Measurements from ENCODE around the gene CILP2.

The CILP2 gene

DNA sequence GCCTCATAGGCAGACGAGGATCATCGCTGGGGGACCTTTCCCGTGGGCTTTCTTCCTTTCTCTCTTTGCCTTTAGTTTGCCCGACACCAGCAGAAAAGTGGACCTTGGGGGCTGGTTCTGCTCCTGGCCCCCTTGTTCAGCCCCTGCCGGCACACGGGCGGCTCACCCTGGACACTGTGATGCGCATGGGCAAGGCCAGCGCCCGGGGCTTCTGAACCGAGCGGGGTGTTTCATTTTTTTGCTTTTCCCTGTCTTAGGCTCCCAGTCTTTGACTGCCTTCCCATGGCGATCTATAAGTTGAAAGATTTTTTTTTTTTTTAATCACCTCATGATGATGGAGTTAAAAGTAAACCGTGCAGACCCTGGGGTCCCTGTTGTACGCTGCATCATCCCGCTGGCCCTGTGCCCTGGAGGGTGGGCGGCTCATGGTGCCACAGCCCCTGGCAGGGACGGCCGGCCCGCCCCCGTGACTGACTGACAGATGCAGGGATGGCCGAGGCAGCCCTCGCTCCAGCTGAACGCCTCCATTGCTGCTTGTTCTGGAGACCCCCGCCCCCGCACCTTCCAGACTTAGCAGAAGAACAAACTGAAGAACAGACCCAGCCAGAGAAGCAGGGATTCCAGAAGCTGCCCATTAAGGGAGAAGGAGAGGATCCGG, 32.3 kb upstream of the CILP2 start:
- no peak for DNase-seq

DNA sequence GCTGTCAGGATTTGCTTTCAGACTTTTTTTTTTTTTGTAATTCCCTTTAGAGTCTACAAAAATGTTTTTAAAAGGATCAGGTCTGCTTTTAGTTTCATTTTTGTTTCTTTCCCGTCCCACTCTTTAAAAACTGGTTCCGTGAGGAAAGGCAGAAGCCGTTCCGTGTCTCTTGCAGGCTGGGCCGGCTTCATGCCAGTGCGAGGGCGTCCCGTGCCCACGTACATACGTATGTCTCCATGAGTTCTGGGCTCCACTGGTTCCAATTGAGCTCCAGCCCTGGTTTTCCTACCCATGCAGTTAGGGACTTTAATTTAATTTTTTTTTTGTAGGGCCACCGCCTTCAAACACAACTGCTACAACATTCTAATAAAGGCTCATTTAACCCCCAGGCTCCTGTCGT, 31.5 kb upstream of the CILP2 start:
- DNase-seq = no peak

- DNase-seq = no peak
Measured at GRCh38 chr19:19507354-19507753, 30.7 kb upstream of the CILP2 start.

DNA sequence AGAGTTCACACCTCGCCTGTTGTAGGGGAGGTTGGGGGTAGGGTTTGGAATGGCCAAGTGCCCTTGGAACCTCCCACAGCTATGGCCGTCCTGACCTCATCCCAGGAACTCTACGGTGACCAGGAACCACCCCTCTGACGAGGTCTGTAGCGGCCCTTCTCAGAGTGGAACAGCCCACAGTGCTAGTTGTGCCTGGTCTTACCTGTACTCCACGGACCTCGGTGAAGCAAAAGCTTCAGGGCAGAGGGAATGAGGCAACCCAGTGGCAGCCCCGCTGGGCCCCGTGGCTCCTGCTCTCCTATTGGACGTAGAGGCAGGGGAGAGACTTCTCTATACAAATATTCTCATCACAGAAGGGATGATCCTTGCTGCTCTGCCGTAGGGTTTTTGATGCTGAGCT, 29.8 kb upstream of the CILP2 start:
- no peak for DNase-seq

DNA sequence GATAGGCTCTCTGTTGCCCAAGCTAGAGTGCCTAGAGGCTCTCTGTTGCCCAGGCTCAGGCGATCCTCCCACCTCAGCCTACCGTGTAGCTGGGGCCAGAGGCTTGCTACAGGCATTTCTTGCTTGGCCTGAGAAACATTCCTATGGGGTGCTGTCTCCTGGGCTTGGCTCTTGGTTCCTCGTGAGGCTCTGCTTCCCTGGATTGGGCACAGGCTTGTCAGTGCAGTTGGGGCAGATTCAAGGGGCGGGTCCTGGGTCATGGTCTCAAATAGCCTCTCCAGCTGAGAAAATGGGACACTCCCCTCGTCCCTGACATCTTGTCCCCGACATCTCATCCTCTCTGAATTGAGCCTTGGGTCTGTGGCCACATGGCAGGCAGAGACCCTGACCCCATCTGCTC, 27.6 kb upstream of the CILP2 start:
- no peak for DNase-seq

- DNase-seq = no peak
Measured at GRCh38 chr19:19513682-19514081, 24.4 kb upstream of the CILP2 start.

DNA sequence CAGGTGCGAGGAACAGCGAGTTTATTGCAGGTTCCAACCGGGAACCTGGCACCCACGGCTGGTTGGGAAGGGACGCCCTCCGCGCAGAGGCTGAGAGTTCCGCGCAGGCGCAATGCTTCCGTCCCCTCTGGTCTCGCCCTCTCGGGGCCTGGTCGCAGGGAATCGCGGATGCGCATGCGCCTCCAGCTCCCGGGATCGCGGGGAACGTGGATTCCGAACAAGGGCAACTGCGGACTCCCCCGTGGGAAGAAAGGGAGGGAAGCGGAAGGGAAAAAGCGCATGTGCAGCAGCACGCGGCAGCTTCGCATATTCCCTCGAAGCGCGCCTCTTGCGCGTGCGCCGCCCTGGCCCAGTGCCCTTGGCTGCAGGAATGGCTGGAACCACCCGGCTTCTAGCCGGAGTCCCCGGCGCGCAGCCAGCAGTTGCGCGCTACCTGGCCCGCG, 23.8 kb upstream of the CILP2 start:
- peak; percentile 16 to 65 (median 51) for DNase-seq

DNA sequence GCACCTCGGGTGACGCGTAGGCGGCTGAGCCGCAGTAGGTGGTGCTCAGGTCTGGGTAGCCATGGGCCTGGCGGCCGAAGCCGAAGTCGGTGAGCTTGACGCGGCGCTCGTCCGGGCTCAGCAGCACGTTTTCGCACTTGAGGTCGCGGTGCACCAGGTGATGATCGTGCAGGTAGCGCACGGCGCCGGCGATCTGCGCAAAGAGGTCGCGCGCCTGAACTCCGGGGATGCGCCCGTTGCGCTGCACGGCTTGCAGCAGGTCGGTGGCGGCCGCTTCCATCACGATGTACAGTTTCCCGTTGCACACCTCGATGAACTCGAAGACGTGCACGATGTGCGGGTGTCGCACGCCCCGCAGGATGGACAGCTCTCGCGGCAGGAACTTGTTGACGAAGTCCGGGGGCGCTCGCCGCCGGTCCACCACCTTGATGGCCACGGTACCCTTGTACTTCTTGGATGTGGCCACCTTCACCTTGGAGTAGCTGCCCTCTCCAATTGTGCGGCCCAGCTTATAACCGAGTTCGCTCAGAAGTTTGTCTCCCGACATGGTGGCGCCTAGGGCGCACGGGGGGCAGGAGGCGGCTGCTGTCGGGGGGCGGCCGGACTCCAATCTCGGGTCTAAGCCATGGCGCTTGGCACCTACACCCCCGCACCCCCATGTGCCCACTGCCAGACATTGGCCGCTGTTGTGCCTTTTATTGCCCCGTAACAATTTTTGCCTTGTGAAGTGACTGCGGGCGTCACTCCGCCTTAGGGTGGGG, 23.0 kb upstream of the CILP2 start, which contains the start of gene TSSK6:
Gene TSSK6, minus strand, starts transcription at position 668 of the 761 bp plus-strand sequence. Its CDS starts 121 bp downstream, at position 547.
- DNase-seq = no peak

- DNase-seq = peak; percentile 95 to 96 (median 96)
Measured at GRCh38 chr19:19515642-19516519, 22.2 kb upstream of the CILP2 start, which contains the start of gene NDUFA13. TSS of gene NDUFA13 (plus strand) at chr19:19516225. CDS start at chr19:19516239, 14 bp downstream.

- DNase-seq = no peak
Measured at GRCh38 chr19:19517235-19517619, 20.8 kb upstream of the CILP2 start.

DNA sequence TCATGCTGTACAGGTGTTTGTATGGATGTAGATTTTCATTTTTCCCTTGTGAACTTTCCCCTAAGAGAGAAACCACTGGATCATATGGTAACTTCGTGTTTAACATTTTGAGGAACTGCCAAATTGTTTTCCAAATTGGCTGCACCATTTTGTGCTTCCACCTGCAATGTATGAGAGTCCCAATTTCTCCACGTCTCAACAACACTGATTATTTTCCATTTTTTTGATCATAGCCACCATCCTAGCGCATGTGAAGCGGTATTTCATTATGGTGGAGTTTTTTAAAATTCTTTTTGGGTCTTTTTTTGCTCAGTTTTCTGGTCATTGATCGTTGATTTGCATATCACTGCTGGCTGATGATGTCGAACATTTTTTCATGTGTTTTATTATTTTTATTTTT, 17.1 kb upstream of the CILP2 start:
- no peak for DNase-seq

DNA sequence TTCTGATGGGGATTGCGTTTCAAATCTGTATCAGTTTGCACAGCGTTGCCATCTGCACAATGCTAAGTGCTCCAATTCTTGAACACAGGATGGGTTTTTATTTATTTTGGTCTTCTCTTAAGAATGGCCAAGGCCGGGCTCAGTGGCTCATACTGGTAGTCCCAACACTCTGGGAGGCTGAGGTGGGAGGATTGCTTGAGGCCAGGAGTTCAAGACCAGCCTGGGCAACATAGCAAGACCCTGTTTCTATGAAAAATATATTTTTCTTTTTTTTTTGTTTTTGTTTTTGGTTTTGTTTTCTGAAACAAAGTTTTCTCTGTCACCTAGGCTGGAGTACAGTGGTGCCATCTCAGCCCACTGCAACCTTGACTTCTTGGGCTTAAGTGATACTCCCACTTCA, 14.9 kb upstream of the CILP2 start:
- no peak for DNase-seq

DNA sequence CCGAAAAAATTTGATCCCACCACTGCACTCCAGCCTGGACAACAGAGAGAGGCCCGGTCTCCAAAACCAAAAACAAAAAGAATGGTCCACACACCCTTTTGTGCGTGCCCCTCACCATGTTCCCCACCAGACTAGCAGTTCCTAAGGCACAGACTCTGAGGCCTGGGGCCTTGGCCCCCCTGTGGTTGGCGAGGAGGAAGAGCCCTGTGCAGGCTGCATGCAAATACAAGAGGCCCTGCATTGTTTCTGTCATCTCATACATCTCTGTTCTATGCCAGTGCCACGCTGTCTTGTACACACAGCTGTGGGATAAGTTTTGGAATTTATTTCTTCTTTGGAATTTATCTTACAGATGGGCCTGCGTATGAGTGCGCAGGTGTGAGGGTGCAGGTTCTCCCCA, 14.0 kb upstream of the CILP2 start:
- no peak for DNase-seq

- no peak for DNase-seq
Measured at GRCh38 chr19:19525611-19526380, 12.3 kb upstream of the CILP2 start.

GRCh38 chr19:19526581-19527370, 11.3 kb upstream of the CILP2 start:
- no peak for DNase-seq

GRCh38 chr19:19527371-19527656, 10.8 kb upstream of the CILP2 start:
- DNase-seq = no peak

DNA sequence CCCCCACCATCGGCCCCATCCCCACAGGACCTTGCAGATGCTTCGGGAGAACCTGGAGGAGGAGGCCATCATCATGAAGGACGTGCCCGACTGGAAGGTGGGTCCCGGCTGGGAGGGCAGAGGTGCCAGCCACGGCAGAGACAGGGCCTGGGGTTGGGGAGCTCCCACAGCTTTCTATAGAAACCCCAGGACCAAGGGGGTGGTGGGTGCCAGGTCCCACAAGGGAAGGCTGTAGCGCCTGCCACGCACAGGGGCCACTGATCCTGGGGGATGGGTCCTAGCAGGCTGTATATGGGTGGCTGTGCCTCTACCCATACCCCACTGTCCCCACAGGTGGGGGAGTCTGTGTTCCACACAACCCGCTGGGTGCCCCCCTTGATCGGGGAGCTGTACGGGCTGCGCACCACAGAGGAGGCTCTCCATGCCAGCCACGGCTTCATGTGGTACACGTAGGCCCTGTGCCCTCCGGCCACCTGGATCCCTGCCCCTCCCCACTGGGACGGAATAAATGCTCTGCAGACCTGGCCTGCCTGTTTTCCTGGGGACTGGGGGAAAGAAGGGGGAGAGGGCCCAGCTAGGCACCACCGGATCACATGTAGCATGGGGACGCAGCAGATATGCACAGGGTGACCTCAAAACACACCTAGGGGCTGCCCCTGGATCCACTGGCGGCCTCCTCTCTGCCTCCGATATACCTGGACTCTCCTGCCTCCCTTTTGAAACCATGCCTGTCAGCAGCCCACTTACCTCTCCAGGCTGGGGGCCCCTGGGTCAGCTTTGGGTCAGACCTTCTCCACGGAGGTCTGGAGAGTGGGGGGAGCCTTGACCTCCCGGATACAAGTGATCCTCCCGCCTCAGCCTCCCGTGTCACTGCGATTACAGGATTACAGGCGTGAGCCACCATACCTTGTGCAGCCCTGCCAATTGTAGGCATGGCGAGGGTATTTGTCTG, 10.1 kb upstream of the CILP2 start:
- no peak for DNase-seq

GRCh38 chr19:19528721-19529490, 9.2 kb upstream of the CILP2 start, which contains the start of gene YJEFN3:
TSS of gene YJEFN3 (plus strand) at chr19:19528911. CDS start at chr19:19528933, 22 bp downstream.
- no peak for DNase-seq

DNA sequence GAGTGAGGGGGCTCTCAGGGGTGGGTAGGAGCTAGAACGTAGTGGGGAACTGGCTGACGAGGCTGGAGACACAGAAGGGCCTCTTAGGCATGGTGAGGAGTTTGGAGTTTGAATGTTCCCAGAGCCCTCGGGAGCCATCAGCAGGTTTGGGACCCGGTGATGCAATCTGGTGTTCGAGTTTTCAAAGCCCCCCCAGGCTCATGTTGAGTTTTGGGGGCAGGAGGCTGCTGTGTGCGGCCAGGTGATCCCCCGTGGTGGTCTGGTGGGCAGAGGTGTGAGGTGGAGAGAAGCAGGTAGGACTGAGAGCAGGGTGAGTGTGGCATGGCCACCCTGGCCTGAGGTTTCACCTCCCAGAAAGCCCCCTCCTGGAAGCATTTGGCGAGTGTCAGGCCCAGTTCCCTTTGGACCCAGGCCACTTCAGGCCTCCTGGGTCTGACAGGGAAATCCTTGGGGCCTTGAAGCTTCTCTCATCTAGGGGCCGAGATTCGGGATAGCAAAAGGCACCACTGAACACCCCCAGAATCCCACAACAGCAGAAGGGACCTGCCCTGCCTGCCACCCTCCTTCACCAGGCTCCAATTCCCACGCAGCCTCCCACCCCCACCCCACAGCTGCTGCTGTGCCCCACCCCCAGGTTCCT, 8.2 kb upstream of the CILP2 start:
- DNase-seq = no peak
